Mesothelial cell of epicardium (in vitro differentiated cells): ENCODE data around the gene CNKSR2. TPM values are rescaled to one million over a fixed set of nuclear protein-coding genes. Genes with fewer than 3 reads are reported as not detected.

Experiments used
- DNase-seq, 2 experiments: peaks; one replicate each; pipeline ENCODE4 v3.0.0; 2021; ENCODE audit warnings: low spot score in 2 of 2; ENCODE audit not compliant: unreplicated experiment in 2 of 2
- H3K27ac Mint-ChIP-seq: 2 replicates; pipeline ENCODE4 v1.8.0; 2021; ENCODE audit warnings: mixed read lengths
- H3K27me3 Mint-ChIP-seq: 2 replicates; pipeline ENCODE4 v1.8.0; 2021; ENCODE audit warnings: low read depth, mixed read lengths
- H3K36me3 Mint-ChIP-seq: 2 replicates; pipeline ENCODE4 v1.8.0; 2021; ENCODE audit warnings: mixed read lengths
- H3K4me1 Mint-ChIP-seq: 2 replicates; pipeline ENCODE4 v1.8.0; 2021; ENCODE audit warnings: mixed read lengths
- H3K4me3 Mint-ChIP-seq: 2 replicates; pipeline ENCODE4 v1.8.0; 2021; ENCODE audit warnings: mild to moderate bottlenecking, moderate library complexity, mixed read lengths
- H3K9me3 Mint-ChIP-seq: 2 replicates; pipeline ENCODE4 v1.8.0; 2021; ENCODE audit warnings: mixed read lengths
- CTCF ChIP-seq: fragments of 200-600 bp; sonication (generic); IDR thresholded peaks from one replicate; pipeline ENCODE4 v1.5.0; 2021; ENCODE audit warnings: antibody characterized with exemption; ENCODE audit not compliant: unreplicated experiment
- total RNA-seq: library from RNA; stranded (reverse); gene quantifications from 3 replicates; pipeline ENCODE4 v1.2.1, GENCODE V29; 2021

CNKSR2 gene
- total RNA-seq, 1 donor from 2014 or later, result 9.1 TPM

GRCh38 chrX:21565025-21565424 is 190.8 kb downstream of the CNKSR2 start:
- no peak for DNase-seq
- no peak for TF ChIP-seq CTCF
- Mint-ChIP-seq H3K4me1 (no peaks in the 10 kb centered on the region), H3K36me3 (no peaks in the 10 kb centered on the region), H3K27me3 (no peaks in the 10 kb centered on the region), H3K9me3 (peaks cover 9% of the 10 kb centered on the region), H3K4me3 (no peak overlapping the region), H3K27ac (no peak overlapping the region)

- no peak for TF ChIP-seq CTCF
Observed at GRCh38 chrX:21574793-21575192, 200.6 kb downstream of the CNKSR2 start.

GRCh38 chrX:21581479-21581878 is 207.3 kb downstream of the CNKSR2 start:
- Mint-ChIP-seq H3K27me3 (no peaks in the 10 kb centered on the region), H3K4me1 (peaks cover 4% of the 10 kb centered on the region), H3K4me3 (no peak overlapping the region), H3K9me3 (peaks cover 11% of the 10 kb centered on the region), H3K36me3 (peaks cover 5% of the 10 kb centered on the region), H3K27ac (no peak overlapping the region)
- DNase-seq, result no peak
- TF ChIP-seq CTCF, result no peak

More at GRCh38 chrX:21574793-21575192, 200.6 kb downstream of the CNKSR2 start:
- H3K27ac Mint-ChIP-seq, result no peak overlapping the region
- DNase-seq, result no peak
- H3K9me3 Mint-ChIP-seq, result peaks cover 24% of the 10 kb centered on the region
- no peak overlapping the region for H3K4me3 Mint-ChIP-seq
- peaks cover 20% of the 10 kb centered on the region for H3K36me3 Mint-ChIP-seq
- peaks cover 4% of the 10 kb centered on the region for H3K4me1 Mint-ChIP-seq
- H3K27me3 Mint-ChIP-seq, result no peaks in the 10 kb centered on the region

- no peak for TF ChIP-seq CTCF
- Mint-ChIP-seq H3K9me3 (peaks cover 21% of the 10 kb centered on the region), H3K4me1 (peaks cover 1% of the 10 kb centered on the region), H3K36me3 (peaks cover 9% of the 10 kb centered on the region), H3K27me3 (no peaks in the 10 kb centered on the region), H3K4me3 (no peak overlapping the region), H3K27ac (no peak overlapping the region)
- no peak for DNase-seq
Observed at GRCh38 chrX:21586001-21586400, 211.8 kb downstream of the CNKSR2 start.

GRCh38 chrX:21590012-21590776 is 216.0 kb downstream of the CNKSR2 start:
- no peak for DNase-seq
- TF ChIP-seq CTCF, result no peak
- Mint-ChIP-seq H3K27ac (no peak overlapping the region), H3K9me3 (peaks cover 27% of the 10 kb centered on the region), H3K4me3 (no peak overlapping the region), H3K27me3 (no peaks in the 10 kb centered on the region), H3K4me1 (peaks cover 1% of the 10 kb centered on the region), H3K36me3 (peaks cover 9% of the 10 kb centered on the region)
